ENCODE results near the gene TLE3. TPM values are rescaled to one million over a fixed set of nuclear protein-coding genes. Genes with fewer than 3 reads are reported as not detected.
A peak's percentile ranks its signal among the peaks of the same experiment; 100 is the strongest.

Gene TLE3
- total RNA-seq, 2 experiments from 2014 or later, result 59.2 TPM

- no peak for DNase-seq
- Mint-ChIP-seq H3K4me1 (peaks cover 36% of the 10 kb centered on the region), H3K27ac (no peak overlapping the region), H3K4me3 (no peak overlapping the region), H3K9me3 (no peaks in the 10 kb centered on the region), H3K36me3 (ENCODE audit: low read depth) (peaks cover 4% of the 10 kb centered on the region), H3K27me3 (peaks cover 51% of the 10 kb centered on the region)
- CTCF ChIA-PET, result interaction anchor here (1.9 kb wide), 1 partner anchor 365 kb away, joined by 6 read pairs; no protein-coding TSS in a partner anchor
- POLR2A ChIA-PET, result interaction anchor here (1.1 to 13.9 kb wide), 6 partner anchors 10 to 649 kb away, joined by 3 to 144 read pairs (median 32); partner anchors contain the start of gene RPLP1
Measured at GRCh38 chr15:70101459-70102113, 3.9 kb upstream of the TLE3 start.

- H3K27ac Mint-ChIP-seq, result no peak overlapping the region
- peak; percentile 71 for DNase-seq
- POLR2A ChIA-PET, result interaction anchor here (1.1 to 13.9 kb wide), 12 partner anchors 9 to 648 kb away, joined by 3 to 144 read pairs (median 14); partner anchors contain the start of gene RPLP1
- peak overlapping the region; percentile 70 for H3K4me3 Mint-ChIP-seq
- no peaks in the 10 kb centered on the region for H3K9me3 Mint-ChIP-seq
- peaks cover 6% of the 10 kb centered on the region for H3K36me3 Mint-ChIP-seq (ENCODE audit: low read depth)
- CTCF ChIA-PET, result interaction anchor here (1.5 to 2.1 kb wide), 4 partner anchors 10 to 638 kb away, joined by 4 to 10 read pairs (median 6); no protein-coding TSS in a partner anchor
- H3K27me3 Mint-ChIP-seq, result peaks cover 44% of the 10 kb centered on the region
- peaks cover 36% of the 10 kb centered on the region for H3K4me1 Mint-ChIP-seq
Measured at GRCh38 chr15:70100474-70101341, 3.0 kb upstream of the TLE3 start.

DNA sequence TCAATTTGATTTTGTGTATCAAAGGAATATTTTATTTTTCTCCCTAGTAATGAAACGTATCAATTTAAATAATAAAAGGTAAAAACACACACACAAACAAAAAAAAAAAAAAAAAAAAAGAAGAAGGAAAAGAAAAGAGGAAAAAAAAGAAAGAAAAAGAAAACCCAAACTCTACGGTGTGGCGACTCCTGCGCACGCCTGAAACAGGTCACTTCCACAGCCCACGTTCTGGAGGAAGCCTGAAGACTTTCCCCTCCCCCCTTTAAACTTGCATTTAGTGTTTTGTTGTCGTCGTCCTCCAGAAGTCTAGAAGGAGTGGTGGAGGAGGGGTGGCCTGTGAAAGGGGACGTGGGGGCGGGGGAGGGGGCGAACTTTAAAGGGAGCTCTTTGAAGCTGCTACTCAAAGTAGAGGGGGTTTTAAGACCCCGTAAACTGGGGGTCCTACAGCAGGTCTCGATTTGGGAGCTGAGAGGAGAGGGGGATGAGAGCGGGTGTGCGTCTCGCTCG is 2.3 kb upstream of the TLE3 start:
- Mint-ChIP-seq H3K36me3 (ENCODE audit: low read depth) (peaks cover 10% of the 10 kb centered on the region), H3K4me1 (peaks cover 39% of the 10 kb centered on the region), H3K4me3 (peak overlapping the region; percentile 79), H3K9me3 (no peaks in the 10 kb centered on the region), H3K27ac (no peak overlapping the region), H3K27me3 (peaks cover 39% of the 10 kb centered on the region)
- CTCF ChIA-PET, result interaction anchor here (0.7 to 2.1 kb wide), 8 partner anchors 9 to 637 kb away, joined by 3 to 10 read pairs (median 4); no protein-coding TSS in a partner anchor
- DNase-seq, result no peak
- POLR2A ChIA-PET, result interaction anchor here (0.7 to 13.9 kb wide), 21 partner anchors 9 to 647 kb away, joined by 3 to 144 read pairs (median 4); partner anchors contain the start of gene RPLP1

DNA sequence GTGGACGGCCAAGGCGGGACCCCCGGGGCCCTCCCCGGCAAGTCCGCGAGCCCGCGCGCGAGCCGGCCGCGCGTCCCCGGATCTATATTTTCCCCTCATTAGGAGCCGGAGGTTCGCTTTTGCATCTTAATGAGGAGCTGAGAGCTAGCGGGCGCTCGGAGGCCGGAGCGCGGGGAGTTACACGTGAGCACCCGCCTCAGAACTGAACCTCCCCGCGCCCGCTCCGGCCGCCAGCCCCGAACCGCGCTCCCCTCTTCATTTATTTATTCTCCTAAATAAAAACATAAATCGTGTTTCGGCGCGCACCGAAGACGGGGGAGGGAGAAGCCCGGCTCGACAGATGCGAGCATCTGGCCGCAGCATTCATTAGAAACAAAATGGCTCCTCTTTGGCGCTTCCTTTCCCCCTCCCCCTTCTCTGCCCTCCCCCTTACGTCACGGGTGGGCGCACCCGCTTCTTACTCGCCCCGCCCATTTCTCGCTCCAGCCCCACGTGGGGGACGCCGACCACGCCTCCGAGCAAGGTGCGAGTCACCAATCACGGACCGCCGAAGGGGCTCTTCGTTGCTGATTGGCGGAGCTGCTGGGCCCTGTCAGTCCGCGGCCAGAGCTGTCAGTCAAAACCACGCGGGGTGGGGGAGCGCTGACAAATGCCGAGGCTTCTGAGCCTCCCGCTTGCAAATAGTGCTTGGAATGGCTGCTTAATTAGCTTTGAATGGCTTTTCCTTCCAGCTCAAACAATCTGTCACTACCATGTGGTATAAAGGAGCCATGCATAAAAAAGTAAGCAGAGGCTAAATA is 1.6 kb upstream of the TLE3 start:
- peak overlapping the region; percentile 88 for H3K27ac Mint-ChIP-seq
- no peaks in the 10 kb centered on the region for H3K9me3 Mint-ChIP-seq
- H3K36me3 Mint-ChIP-seq (ENCODE audit: low read depth), result peaks cover 17% of the 10 kb centered on the region
- H3K4me1 Mint-ChIP-seq, result peaks cover 45% of the 10 kb centered on the region
- CTCF ChIA-PET, result interaction anchor here (0.6 to 2.1 kb wide), 9 partner anchors 8 to 637 kb away, joined by 3 to 10 read pairs (median 5); no protein-coding TSS in a partner anchor
- H3K27me3 Mint-ChIP-seq, result peaks cover 33% of the 10 kb centered on the region
- POLR2A ChIA-PET, result interaction anchor here (0.7 to 13.9 kb wide), 23 partner anchors 8 to 647 kb away, joined by 3 to 144 read pairs (median 4); partner anchors contain the start of gene RPLP1
- H3K4me3 Mint-ChIP-seq, result peak overlapping the region; percentile 79
- peak; percentile 100 for DNase-seq

GRCh38 chr15:70098461-70099166 is 897 bp upstream of the TLE3 start:
- peak; percentile 36 for DNase-seq
- Mint-ChIP-seq H3K27ac (peak overlapping the region; percentile 100), H3K4me3 (peak overlapping the region; percentile 99), H3K9me3 (no peaks in the 10 kb centered on the region), H3K36me3 (ENCODE audit: low read depth) (peaks cover 22% of the 10 kb centered on the region), H3K27me3 (peaks cover 28% of the 10 kb centered on the region), H3K4me1 (peaks cover 52% of the 10 kb centered on the region)
- POLR2A ChIA-PET, result interaction anchor here (0.7 to 13.9 kb wide), 16 partner anchors 7 to 646 kb away, joined by 3 to 144 read pairs (median 12); partner anchors contain the start of gene RPLP1
- CTCF ChIA-PET, result interaction anchor here (0.6 to 2.4 kb wide), 16 partner anchors 7 to 636 kb away, joined by 3 to 16 read pairs (median 3); no protein-coding TSS in a partner anchor

DNA sequence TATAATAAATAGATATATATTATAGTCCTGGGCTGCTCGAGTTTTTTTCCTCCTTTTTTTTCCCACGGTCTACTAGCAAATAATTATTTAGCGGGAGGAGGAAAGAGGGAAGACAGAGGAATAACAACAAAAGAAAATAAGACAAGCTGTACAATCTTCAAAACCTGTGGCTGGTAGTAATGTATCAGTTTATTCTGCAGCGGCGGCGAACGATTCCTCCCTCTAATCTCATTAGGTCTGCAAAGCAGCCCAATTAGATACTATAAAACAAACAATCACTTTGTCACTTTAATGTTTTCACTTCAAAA is 390 bp upstream of the TLE3 start:
- ChIA-PET POLR2A (interaction anchor here (0.6 to 13.9 kb wide), 18 partner anchors 12 to 653 kb away, joined by 3 to 144 read pairs (median 6); partner anchors contain the start of gene RPLP1), CTCF (interaction anchor here (0.7 to 2.4 kb wide), 14 partner anchors 22 to 635 kb away, joined by 3 to 16 read pairs (median 3); no protein-coding TSS in a partner anchor)
- Mint-ChIP-seq H3K4me1 (peaks cover 55% of the 10 kb centered on the region), H3K36me3 (ENCODE audit: low read depth) (peaks cover 27% of the 10 kb centered on the region), H3K4me3 (peak overlapping the region; percentile 99), H3K27me3 (peaks cover 24% of the 10 kb centered on the region), H3K9me3 (no peaks in the 10 kb centered on the region), H3K27ac (peak overlapping the region; percentile 100)
- DNase-seq, result no peak

DNA sequence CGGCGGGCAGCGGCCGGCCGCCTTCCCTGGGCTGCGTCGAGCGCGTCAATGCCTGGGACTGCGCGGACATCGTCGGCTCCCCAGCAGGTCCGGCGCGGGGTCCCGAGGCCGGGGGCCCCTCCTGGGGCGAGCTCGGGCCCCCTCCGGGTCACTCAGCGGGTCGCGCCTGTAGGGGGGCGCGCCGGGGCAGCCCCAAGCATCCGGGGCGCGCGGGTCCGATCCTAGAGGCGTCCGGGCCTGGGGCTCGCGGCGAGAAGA is 725 bp downstream of the TLE3 start:
- Mint-ChIP-seq H3K36me3 (ENCODE audit: low read depth) (peaks cover 37% of the 10 kb centered on the region), H3K4me3 (peak overlapping the region; percentile 99), H3K27ac (no peak overlapping the region), H3K9me3 (no peaks in the 10 kb centered on the region), H3K27me3 (peaks cover 13% of the 10 kb centered on the region), H3K4me1 (peaks cover 60% of the 10 kb centered on the region)
- ChIA-PET POLR2A (interaction anchor here (0.6 to 13.9 kb wide), 21 partner anchors 11 to 644 kb away, joined by 3 to 144 read pairs (median 4); partner anchors contain the start of gene RPLP1), CTCF (interaction anchor here (0.7 to 2.4 kb wide), 7 partner anchors 11 to 521 kb away, joined by 3 to 16 read pairs (median 5); no protein-coding TSS in a partner anchor)
- no peak for DNase-seq

DNA sequence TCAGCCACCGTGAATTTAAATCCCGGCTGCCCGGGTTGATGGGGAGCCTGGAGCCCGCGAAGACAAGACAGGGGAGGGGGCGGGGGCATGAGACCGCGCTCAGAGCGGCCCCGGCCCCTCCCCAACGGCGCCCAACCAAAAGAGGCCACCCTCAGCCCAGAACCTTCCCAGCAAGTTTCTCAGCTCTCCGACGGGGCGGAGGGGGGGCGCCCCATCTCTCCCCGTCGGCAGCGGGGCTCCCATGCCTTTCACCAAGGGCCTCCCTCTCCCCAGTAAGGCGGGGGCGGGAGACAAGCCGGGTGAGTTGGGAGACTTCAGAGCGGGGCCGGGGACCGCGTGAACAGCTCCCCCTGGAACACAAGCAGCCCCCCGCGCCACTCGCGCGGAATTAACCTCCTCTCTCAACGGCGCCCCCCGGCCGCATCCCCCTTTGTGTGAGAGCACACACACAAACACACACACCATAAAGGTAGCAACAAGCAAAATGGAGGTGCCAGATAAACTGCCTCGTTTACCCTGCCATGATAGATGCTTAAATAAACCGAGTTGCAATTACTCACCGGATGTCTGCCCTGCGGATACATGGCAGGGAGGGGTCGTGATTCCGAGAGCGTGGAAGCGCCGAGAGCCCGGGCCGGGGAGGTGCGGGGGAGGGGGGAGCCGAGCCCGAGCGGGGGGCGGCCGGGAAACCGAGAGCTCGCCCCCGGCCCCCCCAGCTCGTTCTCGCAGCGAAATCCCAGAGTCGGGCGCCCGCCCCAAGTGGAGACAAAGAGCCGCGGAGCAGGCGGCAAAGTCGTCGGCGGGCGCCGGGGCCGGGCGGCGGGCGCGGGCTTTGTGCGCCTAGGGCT is 1.3 kb downstream of the TLE3 start:
- Mint-ChIP-seq H3K36me3 (ENCODE audit: low read depth) (peaks cover 41% of the 10 kb centered on the region), H3K27ac (peak overlapping the region; percentile 91), H3K4me1 (peaks cover 62% of the 10 kb centered on the region), H3K4me3 (peak overlapping the region; percentile 99), H3K27me3 (peaks cover 8% of the 10 kb centered on the region), H3K9me3 (no peaks in the 10 kb centered on the region)
- POLR2A ChIA-PET, result interaction anchor here (0.6 to 13.9 kb wide), 21 partner anchors 10 to 1277 kb away, joined by 3 to 144 read pairs (median 3); partner anchors contain the start of gene RPLP1
- CTCF ChIA-PET, result interaction anchor here (0.7 to 2.4 kb wide), 6 partner anchors 11 to 520 kb away, joined by 3 to 16 read pairs (median 3); no protein-coding TSS in a partner anchor
- DNase-seq, result peak; percentile 54

DNA sequence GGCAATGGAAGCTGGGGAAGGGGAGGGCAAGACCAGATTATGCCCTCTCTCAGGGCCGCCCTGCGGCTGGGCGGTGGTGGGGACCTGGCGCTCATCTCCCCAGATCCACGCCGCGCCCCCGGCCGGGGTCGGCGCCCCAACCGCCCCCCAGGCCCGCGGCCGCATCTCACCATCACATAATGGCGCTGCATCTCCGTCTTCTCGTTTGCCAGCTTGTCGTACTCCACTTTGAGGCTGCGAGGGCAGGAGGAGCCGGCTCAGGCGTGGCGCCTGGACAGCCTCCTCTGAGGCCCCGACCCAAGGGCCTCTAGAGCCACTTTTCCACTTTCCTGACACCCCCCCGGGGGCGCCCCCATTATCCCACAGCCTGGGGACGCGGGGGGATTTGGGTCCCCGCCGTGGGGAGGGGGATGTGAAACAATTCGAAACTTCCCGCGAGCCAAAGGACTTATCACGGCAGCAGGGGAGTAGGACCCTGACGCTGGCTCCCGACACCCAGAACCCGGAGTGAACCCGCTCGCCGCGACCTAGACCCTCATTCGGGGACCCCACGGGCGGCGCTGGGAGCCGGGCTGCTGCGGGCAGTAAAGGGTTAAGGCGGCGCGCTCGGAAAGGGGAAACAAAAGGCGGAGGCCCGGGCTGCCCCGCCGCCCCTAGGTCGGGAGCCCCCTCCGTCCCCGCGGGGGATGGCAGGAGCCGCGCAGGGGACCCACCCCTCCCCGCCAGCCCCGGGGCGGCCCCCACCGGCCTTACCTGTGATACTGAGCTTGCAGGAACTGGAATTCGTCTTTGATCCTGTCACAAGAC is 2.1 kb downstream of the TLE3 start:
- ChIA-PET CTCF (interaction anchor here (0.9 to 1.4 kb wide), 6 partner anchors 10 to 617 kb away, joined by 3 to 5 read pairs (median 3); no protein-coding TSS in a partner anchor), POLR2A (interaction anchor here (0.6 to 13.9 kb wide), 17 partner anchors 9 to 1276 kb away, joined by 3 to 144 read pairs (median 3); partner anchors contain the start of gene RPLP1)
- Mint-ChIP-seq H3K4me3 (peak overlapping the region; percentile 98), H3K4me1 (peaks cover 68% of the 10 kb centered on the region), H3K27ac (peak overlapping the region; percentile 91), H3K27me3 (peaks cover 2% of the 10 kb centered on the region), H3K9me3 (no peaks in the 10 kb centered on the region), H3K36me3 (ENCODE audit: low read depth) (peaks cover 49% of the 10 kb centered on the region)
- peak; percentile 28 for DNase-seq

All from activated CD4-positive, alpha-beta memory T cell treated with anti-CD3 and anti-CD28 coated beads, Interleukin-2, amount 10 ng/mL, durations not matched to agents 7 days and 5 days (primary cell).